ENCODE measurements around the gene VENTX. TPM values are rescaled to one million over a fixed set of nuclear protein-coding genes. Genes with fewer than 3 reads are reported as not detected.
A peak's percentile ranks its signal among the peaks of the same experiment; 100 is the strongest.

The VENTX gene
- polyA plus RNA-seq, 3 donors = 1.4 to 56.0 (median 1.6) TPM

DNA sequence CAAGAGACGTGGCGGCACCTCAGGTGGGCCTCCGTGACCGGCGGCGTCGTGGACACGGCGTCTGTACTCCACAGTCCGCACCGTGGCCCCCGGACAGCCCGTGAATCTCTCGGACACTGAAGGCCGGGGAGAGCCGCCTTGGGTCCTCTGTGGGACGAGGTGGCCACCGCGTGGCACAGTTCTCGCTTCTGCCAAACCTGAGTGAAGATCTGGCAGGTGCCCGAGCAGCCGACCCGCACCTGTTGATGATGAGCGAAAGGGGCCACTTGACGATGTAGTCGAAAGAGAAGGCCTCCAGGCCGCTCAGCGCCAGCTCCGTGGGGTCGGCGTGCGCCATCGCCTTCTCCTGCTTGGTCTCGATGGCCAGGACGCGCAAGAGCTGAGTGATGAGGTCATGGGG lies 47.6 kb downstream of the VENTX start:
- H3K4me3 Mint-ChIP-seq = no peak overlapping the region
- Histone ChIP-seq H3K9me3 (replicated peaks in 1 of 2; ENCODE audit: control insufficient read depth in 1 of 2, insufficient read depth in 1 of 2, low read length in 2 of 2) (no peaks in the 10 kb centered on the region), H3K27ac (ENCODE audit: low read depth in 1 of 2, low read length in 2 of 2) (no peak overlapping the region), H3K4me3 (replicated peaks in 1 of 3; ENCODE audit: low read depth in 2 of 3, low read length in 3 of 3) (no peak overlapping the region), H3K4me1 (ENCODE audit: control insufficient read depth in 1 of 2, insufficient read depth in 2 of 2, low read length in 2 of 2) (peaks cover 12 to 14% of the 10 kb centered on the region in 2 donors), H3K79me2 (ENCODE audit: insufficient read depth, low read length) (no peaks in the 10 kb centered on the region), H4K20me1 (ENCODE audit: insufficient read depth, low read length) (peaks cover 17% of the 10 kb centered on the region), H3K27me3 (ENCODE audit: control insufficient read depth in 2 of 2, insufficient read depth in 2 of 2, low read length in 2 of 2) (no peaks in the 10 kb centered on the region), H3K36me3 (replicated peaks in 1 of 2; ENCODE audit: control insufficient read depth in 1 of 2, insufficient read depth in 2 of 2, low read length in 2 of 2) (peaks cover 85 to 97% of the 10 kb centered on the region in 2 donors), H2AFZ (ENCODE audit: insufficient read depth, low read depth, low read length, poor library complexity, severe bottlenecking) (no peak overlapping the region), H3K9ac (ENCODE audit: insufficient read depth, low read length, poor library complexity, severe bottlenecking) (no peak overlapping the region), H3K4me2 (replicated peaks; ENCODE audit: extremely low read depth, low read length, poor library complexity, severe bottlenecking) (no peak overlapping the region)
- TF ChIP-seq, protein P1, sequence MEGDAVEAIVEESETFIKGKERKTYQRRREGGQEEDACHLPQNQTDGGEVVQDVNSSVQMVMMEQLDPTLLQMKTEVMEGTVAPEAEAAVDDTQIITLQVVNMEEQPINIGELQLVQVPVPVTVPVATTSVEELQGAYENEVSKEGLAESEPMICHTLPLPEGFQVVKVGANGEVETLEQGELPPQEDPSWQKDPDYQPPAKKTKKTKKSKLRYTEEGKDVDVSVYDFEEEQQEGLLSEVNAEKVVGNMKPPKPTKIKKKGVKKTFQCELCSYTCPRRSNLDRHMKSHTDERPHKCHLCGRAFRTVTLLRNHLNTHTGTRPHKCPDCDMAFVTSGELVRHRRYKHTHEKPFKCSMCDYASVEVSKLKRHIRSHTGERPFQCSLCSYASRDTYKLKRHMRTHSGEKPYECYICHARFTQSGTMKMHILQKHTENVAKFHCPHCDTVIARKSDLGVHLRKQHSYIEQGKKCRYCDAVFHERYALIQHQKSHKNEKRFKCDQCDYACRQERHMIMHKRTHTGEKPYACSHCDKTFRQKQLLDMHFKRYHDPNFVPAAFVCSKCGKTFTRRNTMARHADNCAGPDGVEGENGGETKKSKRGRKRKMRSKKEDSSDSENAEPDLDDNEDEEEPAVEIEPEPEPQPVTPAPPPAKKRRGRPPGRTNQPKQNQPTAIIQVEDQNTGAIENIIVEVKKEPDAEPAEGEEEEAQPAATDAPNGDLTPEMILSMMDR (IDR thresholded peaks at IDR 0.05) = no peak
- intact Hi-C loops (cut with micrococcal nuclease) = no loop called here
- H3K9me3 Mint-ChIP-seq = no peaks in the 10 kb centered on the region
- peaks cover 0 to 4% (median 0%) of the 10 kb centered on the region in 3 donors for H3K27me3 Mint-ChIP-seq (ENCODE audit: low read depth in 3 of 3)
- peak overlapping the region in 2 of 7 donors; percentile 16 to 50 for H3K27ac Mint-ChIP-seq
- whole genome bisulfite sequencing (ENCODE audit: insufficient coverage) = 94% methylated on average over 31 of the region's 36 CpGs
- H3K4me1 Mint-ChIP-seq = peaks cover 10% of the 10 kb centered on the region
- DNase-seq = no peak
- peaks cover 86 to 98% of the 10 kb centered on the region in 2 donors for H3K36me3 Mint-ChIP-seq

DNA sequence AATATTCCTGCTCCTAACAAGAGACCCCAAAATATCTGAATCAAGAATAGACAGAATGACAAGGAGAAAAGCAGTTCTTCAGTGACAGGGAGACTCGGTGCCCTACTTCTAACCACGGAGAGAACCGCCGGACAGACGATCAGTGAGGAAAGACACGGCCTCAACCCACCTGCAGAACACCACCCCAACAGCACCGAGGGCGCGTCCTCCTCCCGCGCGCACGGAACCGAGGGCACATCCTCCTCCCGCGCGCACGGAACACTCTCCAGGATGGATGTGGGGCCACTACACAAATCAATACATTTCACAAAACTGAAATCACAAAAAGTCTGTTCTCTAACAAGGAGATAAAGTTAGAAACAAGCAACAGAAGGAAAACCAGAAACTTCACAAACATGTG lies 48.7 kb downstream of the VENTX start:
- Mint-ChIP-seq H3K27ac (peak overlapping the region in 2 of 7 donors; percentile 22 to 33), H3K9me3 (no peaks in the 10 kb centered on the region), H3K4me1 (no peaks in the 10 kb centered on the region), H3K27me3 (ENCODE audit: low read depth in 3 of 3) (peaks cover 0 to 4% (median 0%) of the 10 kb centered on the region in 3 donors), H3K4me3 (no peak overlapping the region), H3K36me3 (peaks cover 87 to 97% of the 10 kb centered on the region in 2 donors)
- Histone ChIP-seq H3K79me2 (ENCODE audit: insufficient read depth, low read length) (no peaks in the 10 kb centered on the region), H3K9me3 (replicated peaks in 1 of 2; ENCODE audit: control insufficient read depth in 1 of 2, insufficient read depth in 1 of 2, low read length in 2 of 2) (no peaks in the 10 kb centered on the region), H3K36me3 (replicated peaks in 1 of 2; ENCODE audit: control insufficient read depth in 1 of 2, insufficient read depth in 2 of 2, low read length in 2 of 2) (peaks cover 91 to 97% of the 10 kb centered on the region in 2 donors), H2AFZ (ENCODE audit: insufficient read depth, low read depth, low read length, poor library complexity, severe bottlenecking) (no peak overlapping the region), H4K20me1 (ENCODE audit: insufficient read depth, low read length) (peaks cover 13% of the 10 kb centered on the region), H3K27ac (ENCODE audit: low read depth in 1 of 2, low read length in 2 of 2) (no peak overlapping the region), H3K27me3 (ENCODE audit: control insufficient read depth in 2 of 2, insufficient read depth in 2 of 2, low read length in 2 of 2) (no peaks in the 10 kb centered on the region), H3K4me1 (ENCODE audit: control insufficient read depth in 1 of 2, insufficient read depth in 2 of 2, low read length in 2 of 2) (peaks cover under 1 to 3% of the 10 kb centered on the region in 2 donors), H3K4me2 (replicated peaks; ENCODE audit: extremely low read depth, low read length, poor library complexity, severe bottlenecking) (no peak overlapping the region), H3K4me3 (replicated peaks in 1 of 3; ENCODE audit: low read depth in 2 of 3, low read length in 3 of 3) (no peak overlapping the region), H3K9ac (ENCODE audit: insufficient read depth, low read length, poor library complexity, severe bottlenecking) (no peak overlapping the region)
- 54% methylated on average over 6 of the region's 18 CpGs for WGBS (ENCODE audit: insufficient coverage)
- no peak for DNase-seq
- TF ChIP-seq, protein P1 (IDR thresholded peaks at IDR 0.05) = no peak
- intact Hi-C loops (cut with micrococcal nuclease) = no loop called here
